Measurements from ENCODE around the gene CIZ1. TPM values are rescaled to one million over a fixed set of nuclear protein-coding genes. Genes with fewer than 3 reads are reported as not detected.

The CIZ1 gene
- total and polyA plus RNA-seq, 9 of the 15 experiments (the other 6 are each of a cell fraction or from before 2014, with no cell fraction given) = 6.6 to 329 (median 87.8) TPM

GRCh38 chr9:128120741-128121465 is 70.5 kb downstream of the CIZ1 start (continued):
- TF ChIP-seq ZNF146 (CRISPR knock-in tag; IDR thresholded peaks at IDR 0.05; ENCODE audit: unreplicated experiment) = no peak
- no peak for TF ChIP-seq POU5F1 (IDR thresholded peaks at IDR 0.05; ENCODE audit: borderline replicate concordance, low read depth, low read length, partially characterized antibody)
- no peak for TF ChIP-seq HLTF (IDR thresholded peaks at IDR 0.05)
- TF ChIP-seq TSHZ1 (CRISPR knock-in tag; IDR thresholded peaks at IDR 0.05) = no peak

GRCh38 chr9:128120061-128120740 is 71.2 kb downstream of the CIZ1 start:
- DNase-seq (ENCODE audit: extremely low read depth in 1 of 4, low spot score in 3 of 4) (no peak), ATAC-seq (no peak), FAIRE-seq (no peak)
- H2AFZ ChIP-seq (ENCODE audit: low read depth, low read length) = no peak overlapping the region
- peaks cover 2% of the 10 kb centered on the region; the same call in 1 of the 2 replicates for H4K20me1 ChIP-seq (replicated peaks; ENCODE audit: control insufficient read depth, insufficient read depth, low read length)
- H3K4me3 ChIP-seq = no peak overlapping the region
- 84% methylated on average over 20 of the region's 20 CpGs for WGBS (ENCODE audit: insufficient coverage, low coverage, missing lambda C conversion rate)
- no peaks in the 10 kb centered on the region for H3K9me1 ChIP-seq (ENCODE audit: control insufficient read depth, insufficient read depth, low read length)
- H3K27ac ChIP-seq (ENCODE audit: extremely low read depth, low read depth, low read length) = no peak overlapping the region
- H3K27me3 ChIP-seq (ENCODE audit: control insufficient read depth in 2 of 2, insufficient read depth in 2 of 2, low read length in 2 of 2) = no peaks in the 10 kb centered on the region
- ChIA-PET CTCF (ENCODE audit: low intra/inter-chr PET ratio) (interaction anchor here (0.6 kb wide), 1 partner anchor 250 kb away, joined by 4 read pairs; no protein-coding TSS in a partner anchor), POLR2A (no interaction called here)
- intact Hi-C loops (cut with micrococcal nuclease) (loop anchor here (10.0 kb wide), 2 partner anchors 75 to 155 kb away; partner anchors contain the start of genes CIZ1, GOLGA2 and SWI5), in situ Hi-C loops (cut with MboI) (no loop called here)
- peaks cover 10% of the 10 kb centered on the region for H3K79me2 ChIP-seq (ENCODE audit: control insufficient read depth, insufficient read depth, low read length)
- peaks cover 56% of the 10 kb centered on the region for H3K36me3 ChIP-seq (ENCODE audit: control insufficient read depth, insufficient read depth, low read length)
- peaks cover 17 to 60% of the 10 kb centered on the region in 2 experiments; a peak in 4 of 5 replicates for H3K4me1 ChIP-seq (replicated peaks in 1 of 2; ENCODE audit: control insufficient read depth in 2 of 2, insufficient read depth in 2 of 2, low read length in 2 of 2)
- H3K4me2 ChIP-seq (ENCODE audit: insufficient read depth, low read length) = no peak overlapping the region
- H3K9me3 ChIP-seq (replicated peaks; ENCODE audit: control insufficient read depth, insufficient read depth, low read depth, low read length) = no peaks in the 10 kb centered on the region; the same call in 1 of the 2 replicates
- BruUV-seq (replicated peaks) = no TSS peak
- H3K9ac ChIP-seq (ENCODE audit: insufficient read depth in 1 of 2, low read depth in 2 of 2, low read length in 2 of 2) = no peak overlapping the region
- no peak for TF ChIP-seq HES1 (IDR thresholded peaks at IDR 0.05; ENCODE audit: low read depth)
- TF ChIP-seq POLR2A (conservative IDR thresholded peaks at IDR 0.05) = peak; percentile 24
- no peak for TF ChIP-seq PPARD (CRISPR knock-in tag; IDR thresholded peaks at IDR 0.05)
- TF ChIP-seq FOS (IDR thresholded peaks at IDR 0.05; ENCODE audit: extremely low read depth, insufficient read length) = no peak
- no peak for TF ChIP-seq RUNX1 (IDR thresholded peaks at IDR 0.05; ENCODE audit: low read depth)
- TF ChIP-seq NUFIP1 (IDR thresholded peaks at IDR 0.05; ENCODE audit: partially characterized antibody) = no peak
- TF ChIP-seq KDM1A (IDR thresholded peaks at IDR 0.05) = no peak
- peak; percentile 62 for TF ChIP-seq RBFOX2 (IDR thresholded peaks at IDR 0.05; ENCODE audit: low read depth, low read length)
- TF ChIP-seq POLR2G (IDR thresholded peaks at IDR 0.05; ENCODE audit: low read depth, low read length) = peak; percentile 64; the same call in 1 of the 2 replicates
- peak; percentile 58 for TF ChIP-seq RBM22 (IDR thresholded peaks at IDR 0.05; ENCODE audit: low read depth, low read length, poor library complexity, severe bottlenecking)
- no peak for TF ChIP-seq ZNF586 (CRISPR knock-in tag; conservative IDR thresholded peaks at IDR 0.05)
- TF ChIP-seq SUPT5H (IDR thresholded peaks at IDR 0.05) = peak; percentile 42; the same call in 1 of the 2 replicates

Measured in K562 (cell line).